Uterus (tissue), 4 donors: ENCODE data around the gene PRDX1. TPM values are rescaled to one million over a fixed set of nuclear protein-coding genes. Genes with fewer than 3 reads are reported as not detected.

Source experiments
- DNase-seq, 2 donors: peaks; one replicate each; pipeline ENCODE4 v3.0.0-alpha.2; 2019 to 2020
- H3K27ac ChIP-seq, 2 donors: fragments of 200-600 bp; sonication (generic); 1 replicate in 1 of 2; 2 replicates in 1 of 2; pipeline ENCODE4 v1.5.1; 2016 to 2018
- H3K27me3 ChIP-seq, 2 donors: fragments of 200-600 bp; sonication (generic); one replicate each; pipeline ENCODE4 v1.5.1; 2018 to 2019; ENCODE audit warnings: control low read depth in 1 of 2
- H3K36me3 ChIP-seq, 2 donors: fragments of 200-600 bp; sonication (generic); one replicate each; pipeline ENCODE4 v1.5.1; 2019; ENCODE audit warnings: control low read depth in 1 of 2
- H3K4me1 ChIP-seq, 2 donors: fragments of 200-600 bp; sonication (generic); one replicate each; pipeline ENCODE4 v1.5.1; 2018 to 2019; ENCODE audit warnings: control low read depth in 1 of 2
- H3K4me3 ChIP-seq, 2 donors: fragments of 200-600 bp; sonication (generic); 1 replicate in 1 of 2; 2 replicates in 1 of 2; pipeline ENCODE4 v1.5.1; 2018 to 2019; ENCODE audit warnings: mild to moderate bottlenecking in 1 of 2
- H3K9me3 ChIP-seq, 2 donors: fragments of 200-600 bp; sonication (generic); one replicate each; pipeline ENCODE4 v1.5.1; 2019; ENCODE audit warnings: control low read depth in 1 of 2
- POLR2A ChIP-seq, 2 donors: fragments of 450-650 bp; IDR thresholded peaks; one replicate each; pipeline ENCODE4 v1.6.1; 2016; ENCODE audit warnings: antibody characterized with exemption in 2 of 2, mild to moderate bottlenecking in 1 of 2, moderate library complexity in 1 of 2
- intact Hi-C: fragments of 100-400 bp; cut with DNase I; formaldehyde crosslinking; loops from one replicate; pipeline ENCODE4 v1.15.1; 2023; ENCODE audit warnings: low total_unique reads
- total RNA-seq, 4 donors: library from RNA; depleted of rRNA in 3 of 4; stranded (reverse); fragments of >200 nt in 3 of 4; gene quantifications; one replicate each; pipeline versions ENCODE4 v1.1.0 to v1.2.4, GENCODE V29; 2014 to 2023
- TF ChIP-seq, protein P1 (sequence below), 4 experiments: fragments of 200-600 bp in 2 of 4; fragments of 450-650 bp in 2 of 4; sonication (generic) in 2 of 4; IDR thresholded peaks; one replicate each; pipeline ENCODE4 v1.5.1; 2016 to 2019; ENCODE audit warnings: antibody characterized with exemption in 4 of 4, mild to moderate bottlenecking in 2 of 4, moderate library complexity in 1 of 4
- donor health status: DM: yes; HTN: yes; CAD: no.

The PRDX1 gene
- total RNA-seq, 4 donors from 2014 or later: 189 to 253 (median 202) TPM

DNA sequence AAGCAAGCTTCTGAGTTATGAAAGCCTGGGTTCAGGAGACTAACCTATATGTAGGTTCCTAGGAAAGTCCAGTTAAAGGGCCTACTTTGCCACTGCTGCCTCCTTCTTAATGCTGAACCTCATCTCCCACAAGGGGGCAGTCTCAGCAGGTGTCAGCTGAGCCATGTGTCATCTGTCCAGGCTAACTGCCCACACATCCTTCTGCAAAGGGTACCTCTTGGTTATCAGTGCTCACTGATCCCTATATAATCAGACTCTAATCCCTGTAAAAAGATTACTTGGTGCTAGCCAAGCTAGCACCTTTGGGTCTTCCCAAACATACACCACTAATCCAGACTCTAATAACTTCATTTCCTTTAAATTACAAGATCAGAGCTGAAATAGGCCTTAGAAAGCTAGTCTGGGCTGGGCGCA is 9.0 kb downstream of the PRDX1 start:
- no peak for TF ChIP-seq POLR2A (IDR thresholded peaks at IDR 0.05)
- TF ChIP-seq, protein P1, sequence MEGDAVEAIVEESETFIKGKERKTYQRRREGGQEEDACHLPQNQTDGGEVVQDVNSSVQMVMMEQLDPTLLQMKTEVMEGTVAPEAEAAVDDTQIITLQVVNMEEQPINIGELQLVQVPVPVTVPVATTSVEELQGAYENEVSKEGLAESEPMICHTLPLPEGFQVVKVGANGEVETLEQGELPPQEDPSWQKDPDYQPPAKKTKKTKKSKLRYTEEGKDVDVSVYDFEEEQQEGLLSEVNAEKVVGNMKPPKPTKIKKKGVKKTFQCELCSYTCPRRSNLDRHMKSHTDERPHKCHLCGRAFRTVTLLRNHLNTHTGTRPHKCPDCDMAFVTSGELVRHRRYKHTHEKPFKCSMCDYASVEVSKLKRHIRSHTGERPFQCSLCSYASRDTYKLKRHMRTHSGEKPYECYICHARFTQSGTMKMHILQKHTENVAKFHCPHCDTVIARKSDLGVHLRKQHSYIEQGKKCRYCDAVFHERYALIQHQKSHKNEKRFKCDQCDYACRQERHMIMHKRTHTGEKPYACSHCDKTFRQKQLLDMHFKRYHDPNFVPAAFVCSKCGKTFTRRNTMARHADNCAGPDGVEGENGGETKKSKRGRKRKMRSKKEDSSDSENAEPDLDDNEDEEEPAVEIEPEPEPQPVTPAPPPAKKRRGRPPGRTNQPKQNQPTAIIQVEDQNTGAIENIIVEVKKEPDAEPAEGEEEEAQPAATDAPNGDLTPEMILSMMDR (IDR thresholded peaks at IDR 0.05): peak; percentile 42 to 54 (median 49)
- Histone ChIP-seq H3K27ac (no peak overlapping the region), H3K4me1 (no peaks in the 10 kb centered on the region), H3K36me3 (no peaks in the 10 kb centered on the region), H3K9me3 (no peaks in the 10 kb centered on the region), H3K27me3 (no peaks in the 10 kb centered on the region), H3K4me3 (no peak overlapping the region)
- intact Hi-C loops: loop anchor here (10.0 kb wide), 1 partner anchor 52 kb away; no protein-coding TSS in a partner anchor
- DNase-seq: peak in 1 of 2 donors; percentile 38

DNA sequence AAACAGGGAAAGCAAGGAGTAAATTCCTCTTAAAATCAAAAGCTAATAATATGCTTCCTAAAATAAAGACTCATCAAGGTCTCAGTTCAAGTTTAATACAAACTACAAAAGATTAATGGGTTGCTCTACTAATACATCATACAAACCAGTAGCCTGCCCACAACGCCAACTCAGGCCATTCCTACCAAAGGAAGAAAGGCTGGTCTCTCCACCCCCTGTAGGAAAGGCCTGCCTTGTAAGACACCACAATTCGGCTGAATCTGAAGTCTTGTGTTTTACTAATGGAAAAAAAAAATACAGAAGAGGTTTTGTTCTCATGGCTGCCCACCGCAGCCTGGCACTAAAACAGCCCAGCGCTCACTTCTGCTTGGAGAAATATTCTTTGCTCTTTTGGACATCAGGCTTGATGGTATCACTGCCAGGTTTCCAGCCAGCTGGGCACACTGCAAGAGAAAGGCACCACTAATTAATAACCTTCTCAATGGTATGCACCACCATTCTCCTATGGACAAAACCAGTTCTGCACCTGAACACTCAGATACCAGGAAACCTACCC is 10.6 kb downstream of the PRDX1 start:
- H3K9me3 ChIP-seq: no peaks in the 10 kb centered on the region
- TF ChIP-seq, protein P1 (IDR thresholded peaks at IDR 0.05): no peak
- TF ChIP-seq POLR2A (IDR thresholded peaks at IDR 0.05): no peak
- H3K27ac ChIP-seq: no peak overlapping the region
- no peak for DNase-seq
- no peaks in the 10 kb centered on the region for H3K36me3 ChIP-seq
- no peaks in the 10 kb centered on the region for H3K27me3 ChIP-seq
- no peaks in the 10 kb centered on the region for H3K4me1 ChIP-seq
- no peak overlapping the region for H3K4me3 ChIP-seq
- intact Hi-C loops: loop anchor here (10.0 kb wide), 1 partner anchor 54 kb away; no protein-coding TSS in a partner anchor

DNA sequence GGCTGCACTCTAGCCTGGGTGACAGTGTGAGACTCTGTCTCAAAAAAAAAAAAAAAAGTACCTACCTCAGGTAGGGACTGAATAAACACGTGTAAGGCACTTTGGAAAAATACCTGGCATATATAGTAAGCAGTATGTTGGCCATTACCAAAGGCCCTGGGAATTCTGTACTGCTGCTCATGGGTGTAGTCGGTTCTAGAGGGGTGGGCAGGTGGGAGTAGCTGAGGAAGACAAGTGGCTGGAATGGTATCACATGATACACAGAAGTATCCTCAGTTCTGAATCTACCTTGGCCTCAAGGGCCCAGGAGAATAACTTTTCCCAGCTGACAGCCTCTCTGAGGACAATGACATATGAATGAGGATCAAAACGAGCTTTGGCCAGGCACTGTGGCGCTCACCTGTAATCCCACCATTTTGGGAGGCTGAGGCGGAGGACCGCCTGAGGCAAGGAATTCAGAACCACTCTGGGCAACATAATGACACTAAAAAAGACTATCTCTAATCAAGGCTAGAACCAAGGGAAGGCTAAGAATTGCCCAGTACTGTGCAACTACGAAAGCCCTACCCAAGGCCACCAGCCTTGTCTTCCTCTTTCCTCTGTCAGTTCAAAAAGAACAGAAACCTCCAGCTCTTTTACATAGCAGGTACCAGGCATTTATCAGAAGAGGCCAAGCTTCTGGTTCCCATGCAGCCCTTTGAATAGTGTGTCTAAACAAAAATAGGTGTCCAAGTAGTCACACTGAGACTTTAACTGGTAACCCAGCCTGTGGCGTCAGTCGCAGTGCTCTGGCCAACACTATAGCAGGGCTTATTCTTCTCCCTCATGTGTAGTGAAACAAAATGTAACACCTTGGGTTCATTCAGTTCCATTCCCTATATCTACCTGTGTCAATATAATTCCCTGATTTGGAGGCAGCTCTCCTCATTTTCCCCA is 11.4 kb downstream of the PRDX1 start:
- intact Hi-C loops: loop anchor here (10.0 kb wide), 1 partner anchor 54 kb away; no protein-coding TSS in a partner anchor
- no peak for DNase-seq
- no peaks in the 10 kb centered on the region for H3K9me3 ChIP-seq
- no peaks in the 10 kb centered on the region for H3K27me3 ChIP-seq
- H3K4me3 ChIP-seq: no peak overlapping the region
- H3K4me1 ChIP-seq: no peaks in the 10 kb centered on the region
- no peaks in the 10 kb centered on the region for H3K36me3 ChIP-seq
- no peak overlapping the region for H3K27ac ChIP-seq
- TF ChIP-seq, protein P1 (IDR thresholded peaks at IDR 0.05): no peak
- no peak for TF ChIP-seq POLR2A (IDR thresholded peaks at IDR 0.05)

DNA sequence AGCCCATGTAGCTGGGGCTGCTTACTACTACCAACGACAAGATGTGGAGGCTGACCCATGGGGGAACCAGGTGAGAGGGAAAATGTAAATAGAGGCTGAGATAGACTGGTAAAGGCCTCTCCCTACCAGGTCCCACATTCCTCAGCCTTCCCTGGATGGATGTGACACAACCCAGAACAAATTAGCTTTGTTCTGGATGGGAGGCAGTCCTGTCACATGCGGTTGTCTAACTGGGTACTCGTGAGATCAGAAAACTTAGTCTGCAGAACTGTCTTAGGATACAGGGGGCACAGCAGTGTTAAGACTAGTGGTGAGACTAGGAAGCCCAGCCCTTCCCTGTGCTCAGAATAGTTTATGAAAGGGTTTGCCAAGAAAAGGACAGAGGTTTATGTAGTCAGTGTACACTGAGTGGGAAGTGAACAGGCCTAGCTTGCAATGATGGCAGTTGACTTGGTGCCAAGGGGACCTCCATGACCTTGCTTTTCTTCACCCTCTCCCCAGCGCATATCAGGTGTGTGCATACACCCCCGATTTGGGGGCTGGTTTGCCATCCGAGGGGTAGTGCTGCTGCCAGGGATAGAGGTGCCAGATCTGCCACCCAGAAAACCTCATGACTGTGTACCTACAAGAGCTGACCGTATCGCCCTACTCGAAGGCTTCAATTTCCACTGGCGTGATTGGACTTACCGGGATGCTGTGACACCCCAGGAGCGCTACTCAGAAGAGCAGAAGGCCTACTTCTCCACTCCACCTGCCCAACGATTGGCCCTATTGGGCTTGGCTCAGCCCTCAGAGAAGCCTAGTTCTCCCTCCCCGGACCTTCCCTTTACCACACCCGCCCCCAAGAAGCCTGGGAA is 13.2 kb downstream of the PRDX1 start:
- intact Hi-C loops: no loop called here
- no peaks in the 10 kb centered on the region for H3K4me1 ChIP-seq
- no peak for DNase-seq
- H3K27me3 ChIP-seq: no peaks in the 10 kb centered on the region
- H3K27ac ChIP-seq: no peak overlapping the region
- TF ChIP-seq POLR2A (IDR thresholded peaks at IDR 0.05): no peak
- TF ChIP-seq, protein P1 (IDR thresholded peaks at IDR 0.05): no peak
- H3K9me3 ChIP-seq: no peaks in the 10 kb centered on the region
- no peak overlapping the region for H3K4me3 ChIP-seq
- H3K36me3 ChIP-seq: no peaks in the 10 kb centered on the region
